GM12865 (cell line): ENCODE results near the gene HINT1.

Source experiments
- DNase-seq: peaks from one replicate; pipeline ENCODE4 v3.0.0; 2010; ENCODE audit warnings: low read depth
- H3K4me3 ChIP-seq: 2 replicates; pipeline ENCODE4 v1.5.1; 2011; ENCODE audit warnings: mild to moderate bottlenecking, low read depth, low read length, control low read depth
- TF ChIP-seq, protein P1 (sequence below): IDR thresholded peaks from 2 replicates; pipeline ENCODE4 v1.5.1; 2011; ENCODE audit warnings: low read length, control low read depth, low read depth, inconsistent platforms; ENCODE audit not compliant: insufficient read depth; ENCODE audit errors: missing control alignments

Gene HINT1

GRCh38 chr5:131110256-131110594, 54.8 kb downstream of the HINT1 start:
- DNase-seq, result no peak
- TF ChIP-seq, protein P1, sequence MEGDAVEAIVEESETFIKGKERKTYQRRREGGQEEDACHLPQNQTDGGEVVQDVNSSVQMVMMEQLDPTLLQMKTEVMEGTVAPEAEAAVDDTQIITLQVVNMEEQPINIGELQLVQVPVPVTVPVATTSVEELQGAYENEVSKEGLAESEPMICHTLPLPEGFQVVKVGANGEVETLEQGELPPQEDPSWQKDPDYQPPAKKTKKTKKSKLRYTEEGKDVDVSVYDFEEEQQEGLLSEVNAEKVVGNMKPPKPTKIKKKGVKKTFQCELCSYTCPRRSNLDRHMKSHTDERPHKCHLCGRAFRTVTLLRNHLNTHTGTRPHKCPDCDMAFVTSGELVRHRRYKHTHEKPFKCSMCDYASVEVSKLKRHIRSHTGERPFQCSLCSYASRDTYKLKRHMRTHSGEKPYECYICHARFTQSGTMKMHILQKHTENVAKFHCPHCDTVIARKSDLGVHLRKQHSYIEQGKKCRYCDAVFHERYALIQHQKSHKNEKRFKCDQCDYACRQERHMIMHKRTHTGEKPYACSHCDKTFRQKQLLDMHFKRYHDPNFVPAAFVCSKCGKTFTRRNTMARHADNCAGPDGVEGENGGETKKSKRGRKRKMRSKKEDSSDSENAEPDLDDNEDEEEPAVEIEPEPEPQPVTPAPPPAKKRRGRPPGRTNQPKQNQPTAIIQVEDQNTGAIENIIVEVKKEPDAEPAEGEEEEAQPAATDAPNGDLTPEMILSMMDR, result no peak
- no peak overlapping the region for H3K4me3 ChIP-seq

DNA sequence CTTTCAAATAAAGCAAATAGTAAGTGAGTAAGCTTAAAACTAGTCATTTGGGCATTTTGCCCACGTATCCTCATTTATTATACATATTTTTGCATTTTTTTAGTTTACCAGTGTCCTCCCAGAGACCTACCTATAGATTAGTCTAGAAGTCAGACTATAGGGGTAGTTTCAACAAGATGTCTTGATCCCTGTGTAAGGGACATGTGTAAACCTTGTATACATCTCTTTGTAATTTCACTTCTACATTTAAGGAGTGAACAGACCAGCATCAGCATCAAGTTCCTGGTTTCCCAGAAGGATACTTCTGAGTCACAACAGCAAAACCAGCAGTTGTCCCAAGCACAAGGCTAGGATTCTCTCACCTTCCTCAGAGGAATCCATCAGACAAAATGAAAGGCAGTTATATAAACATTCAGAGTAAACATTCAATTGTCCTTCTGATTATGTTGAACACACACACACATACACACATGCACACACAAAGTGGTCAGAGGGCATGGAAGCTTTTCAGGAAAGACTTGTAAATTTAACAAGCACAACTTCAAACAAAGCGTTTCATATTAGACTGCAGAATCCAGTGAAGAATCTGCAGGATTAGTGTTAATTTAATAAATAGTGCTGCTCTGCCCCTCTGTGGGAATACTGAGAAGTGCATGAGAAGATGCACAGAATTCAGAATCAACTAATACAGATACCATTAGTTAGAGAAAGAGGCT, 55.4 kb downstream of the HINT1 start:
- peak; percentile 57 for DNase-seq
- H3K4me3 ChIP-seq, result no peak overlapping the region
- TF ChIP-seq, protein P1, result peak; percentile 56
